Inferior parietal cortex (tissue), 1 donor: ENCODE results near the gene TRAPPC12.
"Not testable (repeated sequence)": the region's sequence is repeated elsewhere in the genome, so short reads cannot be mapped to it uniquely, and the experiment has no call there.

Experiments
- DNase-seq: peaks from one replicate; pipeline ENCODE4 v3.0.0-alpha.2; 2016; ENCODE audit errors: extremely low spot score

Gene TRAPPC12

DNA sequence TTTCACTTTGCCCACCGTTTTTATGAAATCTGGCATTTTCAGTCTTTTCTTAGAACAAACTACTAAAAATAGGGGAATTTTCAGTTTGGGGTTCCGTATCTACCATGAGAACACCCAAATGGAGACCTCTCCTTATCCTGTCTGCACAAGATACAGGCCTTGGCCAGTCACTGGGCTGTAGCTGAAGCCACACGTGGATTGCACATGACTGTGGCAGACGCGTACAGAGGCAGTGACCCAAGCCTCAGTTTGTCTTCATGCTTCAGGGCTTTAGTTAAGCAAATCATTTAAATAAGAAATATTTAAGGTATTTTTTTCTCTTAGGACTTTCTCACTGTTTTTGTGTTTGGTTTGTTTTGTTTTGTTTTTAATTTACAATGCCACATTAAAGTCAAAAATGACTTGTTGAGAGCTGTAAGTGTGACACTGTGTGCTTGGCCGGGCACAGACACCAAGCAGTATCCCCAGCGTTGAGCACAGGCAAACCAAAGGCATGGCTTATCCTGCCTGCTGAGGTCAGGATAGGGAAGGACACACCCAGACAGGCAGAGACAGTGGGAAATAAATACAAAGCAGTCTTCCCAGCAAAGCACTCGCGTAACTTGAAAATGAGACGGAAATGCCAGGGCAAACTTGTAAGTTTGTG lies 53.3 kb downstream of the TRAPPC12 start:
- DNase-seq: no peak

DNA sequence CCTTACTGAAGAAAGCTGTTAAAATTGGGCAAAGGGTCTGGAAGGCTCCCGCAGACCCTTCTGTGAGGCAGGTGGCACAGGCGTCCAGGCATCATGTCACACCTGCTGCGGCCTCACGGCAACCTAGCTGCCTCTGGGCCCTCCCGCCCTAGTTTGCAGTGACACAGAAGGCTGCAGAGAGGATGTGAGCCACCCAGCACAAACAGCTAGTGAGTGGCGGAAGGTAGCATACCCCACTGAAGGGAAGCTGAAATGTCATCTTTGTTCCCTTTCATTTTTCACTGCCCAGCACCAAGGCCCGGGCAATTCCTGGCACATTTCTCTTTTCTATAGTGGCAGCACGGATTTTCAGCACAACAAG lies 53.8 kb downstream of the TRAPPC12 start:
- DNase-seq: no peak

DNA sequence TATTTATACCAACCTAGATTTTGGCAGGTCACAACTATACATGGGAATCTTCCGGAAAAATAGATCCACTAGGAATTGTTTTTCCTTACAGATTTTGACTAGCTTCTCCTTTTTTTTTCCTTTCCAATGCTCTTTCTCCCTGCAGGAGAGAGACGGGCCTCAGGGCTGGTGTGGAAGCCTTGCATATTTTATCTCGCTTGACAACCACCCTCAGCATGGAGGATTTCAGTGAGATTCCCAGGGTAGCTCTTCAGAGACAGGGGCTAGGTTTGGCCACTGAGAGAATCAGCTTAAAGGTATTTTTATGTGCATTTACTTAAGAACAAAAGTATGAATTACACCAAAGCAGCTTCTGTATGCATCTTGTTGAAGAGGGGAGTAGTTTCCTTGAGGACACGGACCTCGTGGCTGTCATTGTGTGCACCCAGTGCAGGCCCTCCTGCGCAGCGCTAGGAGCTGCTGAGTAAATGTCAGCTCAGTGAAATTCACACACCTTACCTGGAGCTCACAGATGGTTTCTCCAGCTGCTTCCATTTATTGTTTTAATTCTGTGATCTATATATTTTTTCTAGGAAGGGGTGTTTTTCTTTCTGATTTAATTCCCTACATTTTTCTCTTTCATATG lies 54.4 kb downstream of the TRAPPC12 start:
- no peak for DNase-seq

DNA sequence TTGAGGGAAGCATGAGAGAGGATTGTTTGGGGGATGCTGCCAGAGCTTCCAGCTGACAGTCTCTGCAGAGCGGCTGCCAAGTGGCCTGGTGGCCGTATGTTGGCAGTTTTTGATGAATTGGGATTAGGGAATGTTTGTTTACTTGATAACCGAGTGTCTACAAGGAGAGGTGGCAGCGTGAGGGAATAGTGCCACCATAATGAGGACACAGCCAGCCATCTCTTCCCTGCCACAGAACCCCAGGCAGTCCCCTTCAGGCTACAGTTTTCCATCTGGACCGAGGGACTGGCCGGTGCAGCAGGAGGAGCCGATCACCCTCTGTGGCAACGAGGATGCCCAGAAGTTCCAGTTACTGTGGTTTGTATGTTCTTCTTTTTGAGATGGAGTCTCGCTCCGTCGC lies 55.2 kb downstream of the TRAPPC12 start:
- DNase-seq: no peak

DNA sequence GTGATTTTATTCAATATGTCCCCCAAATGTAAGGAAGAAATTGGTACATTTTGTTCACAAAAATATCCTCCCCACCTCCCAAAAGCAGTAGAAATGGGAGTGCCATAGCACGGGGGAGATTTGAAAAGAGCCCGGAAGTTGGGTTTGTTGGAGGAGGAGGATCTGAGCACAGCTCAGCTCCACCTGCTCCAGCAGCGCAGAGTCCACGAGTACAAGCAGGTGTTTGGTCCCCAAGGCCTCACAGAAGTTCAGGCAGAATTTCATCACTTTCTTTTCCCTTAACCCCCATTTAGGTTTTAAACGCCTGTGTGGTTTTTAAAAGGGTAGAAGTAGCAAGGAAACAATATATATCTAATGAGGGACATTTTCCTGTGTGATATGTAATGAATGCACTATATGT lies 56.0 kb downstream of the TRAPPC12 start:
- DNase-seq: no peak

DNA sequence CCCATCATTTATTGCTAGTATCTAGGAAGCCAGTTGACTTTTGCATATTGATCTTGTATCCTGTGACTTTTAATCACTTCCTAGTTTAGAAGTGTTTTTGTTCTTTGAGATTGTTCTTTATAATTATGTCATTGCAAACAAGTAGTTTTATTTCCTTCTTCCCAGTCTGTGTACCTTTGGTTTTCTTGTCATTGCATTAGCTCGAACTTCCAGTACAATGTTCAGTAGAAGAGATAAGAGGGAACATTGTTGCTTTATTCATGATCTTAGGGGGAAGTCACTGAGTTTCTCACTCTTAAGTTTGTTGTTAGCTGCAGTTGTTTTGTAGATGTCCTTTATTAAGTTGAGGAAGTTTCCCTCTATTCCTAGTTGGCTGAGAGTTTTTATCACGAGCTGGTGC lies 61.0 kb downstream of the TRAPPC12 start:
- no peak for DNase-seq

DNA sequence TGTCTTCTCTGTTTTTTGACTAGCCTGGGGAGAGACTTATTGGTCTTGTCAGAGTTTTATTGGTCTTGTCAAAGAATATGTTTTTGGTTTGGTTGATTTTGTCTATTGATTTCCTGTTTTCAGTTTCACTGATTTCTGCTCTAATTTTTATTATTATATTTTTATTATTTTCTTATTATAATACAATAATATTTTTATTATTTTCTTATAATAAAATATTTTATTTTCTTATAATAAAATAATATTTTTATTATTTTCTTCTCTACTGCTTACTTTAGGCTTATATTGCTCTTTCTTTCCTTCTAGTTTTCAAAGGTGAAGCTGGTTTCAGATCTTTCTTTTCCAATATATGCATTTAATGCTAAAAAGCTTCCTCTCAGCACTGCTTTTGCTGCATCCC lies 62.0 kb downstream of the TRAPPC12 start:
- DNase-seq: no peak

DNA sequence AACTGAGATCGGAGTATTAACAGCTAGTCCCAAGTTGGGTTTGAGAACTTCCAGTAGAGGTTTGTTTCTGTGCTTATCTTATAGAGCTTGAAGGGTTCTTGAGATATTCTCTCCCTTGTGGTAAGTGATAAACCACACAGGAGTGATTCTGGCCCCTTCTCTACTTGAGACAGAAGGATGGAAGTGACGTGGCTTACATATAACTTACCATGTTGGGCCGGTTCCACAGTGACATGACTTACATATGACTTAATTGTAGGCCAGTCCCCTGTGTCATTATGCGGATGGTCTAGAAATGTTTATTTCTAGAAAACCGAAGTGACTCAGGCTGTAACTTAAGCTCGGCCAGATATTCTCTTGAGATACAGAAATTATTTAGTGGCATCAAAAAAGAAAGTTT lies 62.7 kb downstream of the TRAPPC12 start:
- no peak for DNase-seq

DNA sequence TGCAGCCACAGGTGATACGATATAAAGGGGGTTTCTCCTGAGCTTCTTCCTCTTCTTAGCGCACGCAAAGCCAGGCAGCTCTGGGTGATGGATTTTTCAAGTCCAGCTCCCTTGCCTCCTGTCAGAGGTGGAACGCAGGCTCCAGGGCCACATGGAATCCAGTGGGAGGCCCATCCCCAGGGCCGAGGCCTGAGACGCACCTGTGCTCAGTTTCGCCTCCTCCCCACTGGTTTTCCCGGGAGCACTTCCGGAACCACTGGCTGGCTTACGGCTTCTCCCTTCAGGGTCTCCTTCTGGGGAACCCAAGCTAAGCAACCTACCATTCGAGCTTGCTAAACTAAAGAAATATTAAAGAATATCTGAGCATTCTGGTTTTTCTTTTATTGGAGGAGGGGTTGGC lies 63.6 kb downstream of the TRAPPC12 start:
- DNase-seq: no peak

DNA sequence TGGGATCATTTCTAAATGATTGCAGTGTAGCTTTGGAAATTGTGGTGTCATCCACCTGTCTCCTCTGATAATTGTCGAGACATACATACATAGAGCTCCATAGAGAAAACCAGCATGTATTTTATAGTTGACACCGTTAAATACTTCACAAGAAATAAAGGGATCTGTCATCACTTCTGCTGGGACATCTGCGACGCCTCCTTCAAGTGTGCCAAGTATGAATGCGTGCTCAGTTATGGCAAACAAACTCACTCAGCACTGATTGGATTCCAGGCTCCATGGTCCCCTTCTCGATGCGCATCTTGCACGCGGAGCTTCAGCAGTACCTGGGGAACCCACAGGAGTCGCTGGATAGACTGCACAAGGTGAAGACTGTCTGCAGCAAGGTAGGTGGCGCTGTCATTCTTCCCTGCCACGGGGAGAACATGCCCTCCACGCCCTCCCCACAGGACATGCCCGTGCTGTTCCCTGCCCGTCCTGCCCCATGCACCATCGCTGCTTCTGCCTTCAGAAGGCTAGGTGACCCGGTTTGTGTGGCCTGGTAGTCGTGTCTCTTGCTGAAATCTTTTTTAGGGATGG lies 64.1 kb downstream of the TRAPPC12 start:
- no peak for DNase-seq

DNA sequence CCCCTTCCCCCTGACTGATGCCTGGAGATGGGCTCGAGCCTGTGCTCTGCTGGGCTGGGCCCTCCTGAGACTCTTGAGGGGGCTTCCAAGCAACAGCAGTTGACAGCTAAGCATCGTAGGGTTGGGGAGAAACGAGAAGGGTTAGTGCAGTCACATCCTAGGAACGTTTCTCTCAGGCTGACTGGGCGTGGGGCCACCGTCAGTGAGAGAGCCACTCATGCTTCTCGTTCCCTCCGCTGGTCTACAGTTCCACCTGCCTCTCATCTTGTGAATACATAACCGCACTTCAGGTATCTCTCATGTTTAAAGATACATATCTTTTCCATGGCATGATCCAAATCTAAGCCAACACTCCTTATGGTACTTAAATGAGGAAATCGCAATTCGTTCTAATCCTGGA lies 66.4 kb downstream of the TRAPPC12 start:
- no peak for DNase-seq

DNA sequence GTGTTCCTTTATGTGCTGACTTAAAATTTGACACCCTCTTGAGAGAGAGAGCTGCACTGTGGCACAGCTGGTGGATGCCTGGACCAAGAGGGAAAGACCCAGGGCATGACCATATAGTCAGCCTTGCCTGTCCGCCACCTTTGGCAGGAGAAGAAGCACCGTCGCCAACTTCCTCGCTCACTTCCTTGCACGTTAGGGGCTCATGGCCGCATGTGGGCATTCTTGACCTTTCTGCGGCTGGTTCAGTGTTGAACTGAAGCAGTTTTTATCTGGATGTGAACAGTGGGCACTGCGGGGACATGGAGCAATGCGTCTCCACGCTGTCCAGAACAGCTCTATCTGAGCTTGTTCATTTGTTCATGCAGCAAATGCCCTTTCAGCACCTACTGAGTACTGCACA lies 66.9 kb downstream of the TRAPPC12 start:
- DNase-seq: no peak

DNA sequence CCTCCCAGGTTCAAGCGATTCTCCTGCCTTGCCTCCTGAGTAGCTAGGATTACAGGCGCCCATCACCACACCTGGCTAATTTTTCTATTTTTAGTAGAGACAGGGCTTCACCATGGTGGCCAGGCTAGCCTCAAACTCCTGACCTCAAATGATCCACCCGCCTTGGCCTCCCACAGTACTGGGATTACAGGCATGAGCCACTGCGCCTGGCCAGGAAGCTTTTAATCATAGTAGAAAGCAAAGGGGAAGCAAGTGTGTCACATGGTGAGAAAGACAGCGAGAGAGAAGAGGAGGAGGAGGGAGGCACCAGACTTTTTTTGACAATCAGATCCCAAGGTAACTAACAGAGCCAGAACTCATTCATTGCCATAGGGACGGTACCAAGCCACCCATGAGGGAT lies 67.7 kb downstream of the TRAPPC12 start:
- DNase-seq: not testable (repeated sequence)

DNA sequence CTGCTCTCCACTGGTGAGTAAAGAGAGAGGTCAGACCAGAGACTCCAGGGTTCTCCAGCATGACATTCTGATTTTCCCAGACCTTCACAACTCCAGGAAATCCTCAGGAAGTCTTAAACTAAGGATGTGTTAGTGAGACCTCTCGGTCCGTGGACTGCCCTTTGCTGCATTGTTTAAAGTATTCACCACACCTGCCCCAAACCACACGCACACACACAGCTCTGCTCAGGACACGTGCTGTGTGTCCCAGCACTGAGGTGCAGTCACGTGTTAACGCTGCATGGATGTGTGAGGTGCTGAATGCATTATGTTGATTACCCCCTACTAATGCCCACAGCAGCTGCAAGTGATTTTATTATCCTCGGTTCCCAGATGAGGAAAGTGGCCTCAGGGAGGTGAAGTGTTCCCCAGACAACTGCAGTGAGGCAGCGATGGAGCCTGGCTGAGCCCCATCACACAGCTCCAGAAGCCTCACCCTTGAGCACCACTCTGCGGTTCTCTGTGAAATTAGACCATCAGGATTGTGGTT lies 68.4 kb downstream of the TRAPPC12 start:
- DNase-seq: no peak

DNA sequence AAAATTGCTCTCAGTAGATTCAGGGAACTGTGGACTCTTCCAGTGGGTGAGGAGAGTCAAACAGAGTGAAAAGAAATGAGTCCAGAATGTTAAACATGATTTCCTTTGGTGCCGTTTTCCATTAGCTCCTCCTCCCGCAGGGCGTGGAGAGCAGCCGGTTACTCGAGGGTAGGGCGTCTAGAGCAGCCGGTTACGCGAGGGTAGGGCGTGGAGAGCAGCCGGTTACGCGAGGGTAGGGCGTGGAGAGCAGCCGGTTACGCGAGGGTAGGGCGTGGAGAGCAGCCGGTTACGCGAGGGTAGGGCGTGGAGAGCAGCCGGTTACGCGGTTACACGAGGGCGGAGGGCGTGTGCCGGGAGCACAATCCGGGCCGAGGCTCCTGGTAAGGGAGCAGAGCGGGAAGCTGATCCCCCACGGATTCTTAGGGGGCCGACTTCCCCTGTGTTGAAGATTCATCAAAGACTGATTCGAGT lies 69.0 kb downstream of the TRAPPC12 start:
- not testable (repeated sequence) for DNase-seq

DNA sequence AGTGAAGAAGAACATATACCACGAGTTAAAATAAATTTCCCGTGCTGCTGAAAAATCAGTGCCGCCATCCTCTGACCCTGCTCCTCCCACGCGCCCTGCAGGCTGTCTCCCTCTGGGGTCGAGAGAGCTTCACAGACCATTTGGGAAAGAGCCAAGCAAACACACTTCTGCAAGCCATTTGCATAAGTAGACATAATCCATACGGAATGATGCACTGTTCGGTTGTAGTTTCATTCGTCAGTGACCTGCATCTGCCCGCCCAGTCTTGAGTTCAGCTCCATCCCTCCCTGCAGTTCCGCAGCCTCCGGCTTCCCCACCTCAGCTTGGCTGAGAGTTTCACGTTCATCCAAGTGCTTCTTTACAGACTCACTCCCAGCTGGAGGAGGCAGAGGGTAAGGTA lies 69.6 kb downstream of the TRAPPC12 start:
- no peak for DNase-seq

DNA sequence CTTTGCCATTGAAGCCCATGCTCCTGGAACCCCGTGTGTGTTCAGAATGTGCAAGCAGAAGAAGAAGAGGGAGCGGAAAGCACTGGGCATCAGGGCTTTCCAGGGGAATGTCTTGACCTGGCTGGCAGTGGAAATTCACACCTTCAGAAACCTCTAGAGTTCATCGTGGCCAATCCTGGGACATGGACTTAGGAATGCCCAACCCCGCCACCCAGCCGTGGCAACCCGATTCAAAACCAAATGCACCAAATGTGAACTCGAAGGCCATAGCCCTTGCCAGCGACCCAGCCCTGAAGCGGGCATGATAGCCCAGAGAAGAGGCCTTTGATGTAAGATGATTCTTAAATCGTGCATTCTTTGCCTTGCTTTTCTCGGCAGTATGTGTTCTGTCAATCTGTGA lies 70.4 kb downstream of the TRAPPC12 start:
- no peak for DNase-seq

DNA sequence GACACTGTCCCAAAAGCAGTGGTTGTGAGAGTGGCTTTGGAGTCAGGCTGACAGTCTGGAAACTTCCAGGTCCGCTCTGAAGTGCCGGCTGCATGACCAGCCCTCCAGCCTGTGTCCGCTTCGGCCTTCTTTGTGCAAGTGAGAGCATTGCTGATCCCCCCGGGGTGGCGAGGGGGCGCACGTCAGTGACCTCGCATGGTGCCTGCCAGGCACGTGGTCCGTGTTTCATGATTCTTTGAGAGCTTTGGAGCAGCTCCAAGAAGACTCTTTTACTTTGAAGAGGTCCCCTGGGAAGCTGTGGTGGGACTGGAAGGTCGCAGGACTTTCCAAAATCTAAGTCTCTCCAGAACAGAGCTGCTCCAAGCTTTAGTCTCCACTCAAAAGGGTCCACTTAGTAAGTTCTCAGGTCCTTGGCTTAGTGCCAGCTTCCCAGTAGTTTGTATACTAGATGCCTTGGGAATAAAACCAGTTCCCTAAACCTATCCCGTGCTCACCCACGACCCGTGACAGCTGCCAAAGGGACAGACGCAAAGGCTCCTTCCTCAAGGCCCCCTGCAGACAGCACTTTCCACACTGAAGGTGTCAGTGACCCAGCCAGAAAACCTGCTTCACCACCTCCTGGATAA lies 71.0 kb downstream of the TRAPPC12 start:
- no peak for DNase-seq

DNA sequence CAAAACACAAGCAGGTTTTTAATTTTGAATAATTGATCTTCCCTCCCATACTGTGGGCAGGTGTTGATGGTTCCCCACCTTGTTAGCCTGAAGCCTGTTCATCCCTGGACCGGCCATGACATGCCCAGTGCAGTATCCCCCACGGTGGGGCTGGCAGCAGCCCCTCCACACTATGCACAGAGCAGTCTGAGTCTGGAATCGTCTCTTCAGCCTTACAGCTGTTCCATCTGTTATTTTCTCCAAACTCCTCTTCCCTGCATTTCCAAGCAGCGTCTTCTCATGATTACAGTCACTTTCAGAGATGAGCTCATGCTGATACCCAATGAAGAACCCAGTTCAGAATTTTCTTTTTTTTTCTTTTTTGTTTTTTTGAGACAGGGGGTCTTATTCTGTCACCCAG lies 71.7 kb downstream of the TRAPPC12 start:
- DNase-seq: no peak

DNA sequence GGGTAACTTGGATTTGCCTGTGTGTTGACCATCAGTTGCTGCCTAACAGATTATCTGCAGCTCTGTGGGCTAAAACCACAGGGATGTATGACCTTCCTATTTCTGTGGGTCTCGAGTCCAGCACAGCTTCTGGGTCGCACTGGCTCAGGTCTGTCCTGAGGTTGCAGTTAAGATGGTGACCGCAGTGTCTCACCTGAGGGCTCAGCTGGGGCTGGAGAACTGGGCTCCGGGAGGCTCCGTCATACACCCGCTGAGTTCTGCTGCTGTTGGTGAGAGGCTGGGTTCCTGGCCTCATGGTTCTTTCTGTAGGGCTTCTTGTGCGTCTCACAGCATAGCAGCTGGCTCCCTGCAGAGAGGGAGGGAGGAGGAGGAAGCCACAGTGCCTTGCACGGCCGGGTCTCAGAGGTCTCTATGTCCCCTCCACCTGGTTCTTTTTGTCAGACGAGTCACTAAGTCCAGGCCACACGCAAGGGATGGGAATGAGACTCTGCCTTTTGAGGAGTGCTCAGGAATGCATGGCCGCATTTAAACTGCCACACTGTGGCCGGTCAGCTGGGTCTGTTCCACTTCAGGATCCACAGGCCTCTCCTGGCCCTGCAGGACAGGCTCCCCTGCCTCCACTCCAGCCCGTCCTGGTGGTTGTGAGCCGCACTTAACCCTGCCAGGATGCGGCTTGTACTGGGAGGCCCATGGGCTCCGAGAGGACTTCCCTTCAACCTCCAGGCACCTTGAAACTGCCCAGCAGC lies 72.6 kb downstream of the TRAPPC12 start:
- DNase-seq: no peak

DNA sequence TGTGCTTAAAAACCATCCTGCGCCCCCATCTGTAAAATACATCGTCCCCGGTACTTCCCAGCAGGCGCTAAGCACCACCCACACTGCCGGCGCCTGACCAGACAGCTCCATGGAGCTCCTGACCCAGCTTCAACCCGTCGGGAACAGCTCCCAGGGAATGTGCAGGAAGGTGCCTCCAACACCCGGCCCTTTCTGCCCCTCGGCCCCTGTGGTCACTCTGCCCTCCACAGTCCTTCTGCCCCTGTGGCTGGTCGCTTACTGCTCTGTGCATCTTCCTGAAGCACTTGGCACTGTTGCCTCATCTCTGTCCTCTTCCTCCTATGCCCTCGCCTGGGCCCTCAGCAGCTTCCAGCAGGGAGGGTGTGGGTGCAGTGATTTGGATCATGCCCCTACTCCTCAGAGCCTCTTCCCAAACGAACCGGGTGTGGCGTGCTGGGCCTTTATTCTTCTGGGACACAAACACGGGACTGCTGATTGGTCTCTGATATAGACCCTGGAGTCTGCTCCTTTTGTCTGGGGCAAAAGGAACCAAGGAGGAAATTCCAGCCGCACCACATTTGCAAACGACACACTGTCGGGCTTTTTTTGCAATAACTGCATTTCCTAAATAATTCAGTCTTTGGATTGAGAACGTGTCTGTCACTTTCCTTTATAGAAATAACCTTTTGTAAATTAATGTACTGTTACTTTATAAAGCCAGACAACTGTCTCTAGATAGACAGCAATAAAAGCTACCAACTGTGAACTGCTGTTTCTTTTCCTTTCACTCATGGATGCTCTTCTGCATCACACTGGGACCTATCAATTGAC lies 73.9 kb downstream of the TRAPPC12 start:
- no peak for DNase-seq
